Mesendoderm (in vitro differentiated cells): ENCODE data around the gene PCIF1.

ENCODE experiments used
- DNase-seq: peaks from one replicate; pipeline ENCODE4 v3.0.0; 2013
- H2AK5ac ChIP-seq: 2 replicates; pipeline ENCODE4 v1.6.1; 2013; ENCODE audit warnings: low read length, inconsistent platforms
- H2BK120ac ChIP-seq: 2 replicates; pipeline ENCODE4 v1.6.1; 2013; ENCODE audit warnings: low read depth, mild to moderate bottlenecking, low read length, moderate library complexity, mixed read lengths
- H2BK15ac ChIP-seq: replicated peaks from 2 replicates; pipeline ENCODE4 v1.6.1; 2013; ENCODE audit warnings: low read depth, mild to moderate bottlenecking, moderate library complexity
- H2BK5ac ChIP-seq: 2 replicates; pipeline ENCODE4 v1.6.1; 2013; ENCODE audit warnings: low read length, inconsistent platforms
- H3K18ac ChIP-seq: 2 replicates; pipeline ENCODE4 v1.6.1; 2013; ENCODE audit warnings: mild to moderate bottlenecking, low read length, mixed read lengths
- H3K23ac ChIP-seq: one replicate; pipeline ENCODE4 v1.6.1; 2013; ENCODE audit warnings: low read length
- H3K27ac ChIP-seq: 2 replicates; pipeline ENCODE4 v1.5.1; 2013; ENCODE audit warnings: low read depth, mild to moderate bottlenecking, inconsistent platforms, low read length, moderate library complexity
- H3K27me3 ChIP-seq: 2 replicates; pipeline ENCODE4 v1.6.1; 2013; ENCODE audit warnings: low read length, control low read depth, mild to moderate bottlenecking, inconsistent platforms; ENCODE audit not compliant: insufficient read depth, poor library complexity
- H3K36me3 ChIP-seq: 2 replicates; pipeline ENCODE4 v1.6.1; 2013; ENCODE audit warnings: low read length, inconsistent platforms; ENCODE audit not compliant: control insufficient read depth, insufficient read depth
- H3K4ac ChIP-seq: one replicate; pipeline ENCODE4 v1.6.1; 2013; ENCODE audit warnings: low read depth, mild to moderate bottlenecking, low read length, moderate library complexity
- H3K4me1 ChIP-seq: 2 replicates; pipeline ENCODE4 v1.6.1; 2013; ENCODE audit warnings: low read depth, low read length, inconsistent platforms; ENCODE audit not compliant: control insufficient read depth
- H3K4me2 ChIP-seq: 2 replicates; pipeline ENCODE4 v1.6.1; 2013; ENCODE audit warnings: low read length
- H3K4me3 ChIP-seq: 2 replicates; pipeline ENCODE4 v1.5.1; 2013; ENCODE audit warnings: mild to moderate bottlenecking, low read length
- H3K56ac ChIP-seq: one replicate; pipeline ENCODE4 v1.6.1; 2013; ENCODE audit warnings: low read length
- H3K79me1 ChIP-seq: 2 replicates; pipeline ENCODE4 v1.6.1; 2013; ENCODE audit warnings: low read length, inconsistent platforms
- H3K79me2 ChIP-seq: 2 replicates; pipeline ENCODE4 v1.6.1; 2013; ENCODE audit warnings: mild to moderate bottlenecking, low read length; ENCODE audit not compliant: control insufficient read depth, insufficient read depth
- H3K9ac ChIP-seq: 2 replicates; pipeline ENCODE4 v1.6.1; 2013; ENCODE audit warnings: low read length, inconsistent platforms
- H4K5ac ChIP-seq: one replicate; pipeline ENCODE4 v1.6.1; 2013; ENCODE audit warnings: low read length
- H4K8ac ChIP-seq: one replicate; pipeline ENCODE4 v1.6.1; 2013; ENCODE audit warnings: low read depth, mild to moderate bottlenecking, control low read depth, low read length, moderate library complexity
- WGBS: extraction: QIAGEN DNeasy Blood & Tissue Kit; methylation state at CpG from one replicate; pipeline ENCODE4 v1.1.7; 2013; ENCODE audit warnings: low lambda C conversion rate, missing lambda C conversion rate; ENCODE audit not compliant: insufficient coverage; ENCODE audit errors: extremely low coverage; 5-methylcytosine and 5-hydroxymethylcytosine counted together

Gene PCIF1

GRCh38 chr20:45971425-45971674 is 36.9 kb downstream of the PCIF1 start:
- Histone ChIP-seq H3K27me3 (no peaks in the 10 kb centered on the region), H3K4me3 (peak overlapping the region; percentile 75), H3K4me2 (peak overlapping the region; percentile 39), H3K4ac (no peak overlapping the region), H4K5ac (no peak overlapping the region), H3K4me1 (peaks cover 2% of the 10 kb centered on the region), H3K79me1 (peaks cover 12% of the 10 kb centered on the region), H2AK5ac (peak overlapping the region; percentile 22), H3K27ac (no peak overlapping the region), H3K18ac (no peak overlapping the region), H2BK120ac (no peak overlapping the region), H3K79me2 (peaks cover 3% of the 10 kb centered on the region), H2BK15ac (no peak overlapping the region), H3K36me3 (peaks cover 5% of the 10 kb centered on the region), H3K23ac (no peak overlapping the region), H3K9ac (peak overlapping the region; percentile 75), H4K8ac (no peak overlapping the region), H2BK5ac (no peak overlapping the region), H3K56ac (peak overlapping the region; percentile 93)
- no peak for DNase-seq
- WGBS = no CpG with 5 or more reads among the region's 14 CpGs

- Histone ChIP-seq H3K79me2 (peaks cover 3% of the 10 kb centered on the region), H3K27me3 (no peaks in the 10 kb centered on the region), H4K5ac (no peak within 1 kb of the TSS), H3K9ac (peak within 1 kb of the TSS; percentile 84), H3K56ac (peak within 1 kb of the TSS; percentile 93), H3K27ac (peak within 1 kb of the TSS; percentile 93), H3K4me2 (peak within 1 kb of the TSS; percentile 92), H4K8ac (no peak within 1 kb of the TSS), H2BK15ac (no peak within 1 kb of the TSS), H3K36me3 (peaks cover 5% of the 10 kb centered on the region), H2BK120ac (peak within 1 kb of the TSS; percentile 47), H3K4me3 (peak within 1 kb of the TSS; percentile 75), H3K79me1 (peaks cover 12% of the 10 kb centered on the region), H3K18ac (peak within 1 kb of the TSS; percentile 94), H2AK5ac (peak within 1 kb of the TSS; percentile 58), H3K4ac (no peak within 1 kb of the TSS), H3K23ac (no peak within 1 kb of the TSS), H3K4me1 (peaks cover 2% of the 10 kb centered on the region), H2BK5ac (peak within 1 kb of the TSS; percentile 59)
- DNase-seq = peak; percentile 97
- WGBS = no CpG with 5 or more reads among the region's 72 CpGs
Measured at GRCh38 chr20:45971675-45972499, 37.4 kb downstream of the PCIF1 start, which contains the start of gene ZNF335. Gene ZNF335 (minus strand): TSS chr20:45972203. CDS start chr20:45971410, 793 bp downstream.

- H2AK5ac ChIP-seq = no peak overlapping the region
- no peak overlapping the region for H3K4ac ChIP-seq
- H3K4me1 ChIP-seq = peaks cover 2% of the 10 kb centered on the region
- no peak overlapping the region for H3K23ac ChIP-seq
- H3K27me3 ChIP-seq = no peaks in the 10 kb centered on the region
- peak overlapping the region; percentile 93 for H3K56ac ChIP-seq
- no peak overlapping the region for H4K5ac ChIP-seq
- peaks cover 4% of the 10 kb centered on the region for H3K36me3 ChIP-seq
- H3K18ac ChIP-seq = no peak overlapping the region
- no peak overlapping the region for H4K8ac ChIP-seq
- peak overlapping the region; percentile 92 for H3K4me2 ChIP-seq
- no peak overlapping the region for H2BK15ac ChIP-seq
- H3K9ac ChIP-seq = peak overlapping the region; percentile 84
- H3K4me3 ChIP-seq = peak overlapping the region; percentile 51
- peaks cover 3% of the 10 kb centered on the region for H3K79me2 ChIP-seq
- no peak for DNase-seq
- H2BK5ac ChIP-seq = no peak overlapping the region
- no CpG with 5 or more reads among the region's 29 CpGs for WGBS
- no peak overlapping the region for H3K27ac ChIP-seq
- H2BK120ac ChIP-seq = no peak overlapping the region
- H3K79me1 ChIP-seq = peaks cover 12% of the 10 kb centered on the region
Measured at GRCh38 chr20:45972500-45973183, 38.2 kb downstream of the PCIF1 start.

- no peak overlapping the region for H3K27ac ChIP-seq
- no peak overlapping the region for H4K8ac ChIP-seq
- H3K79me1 ChIP-seq = peaks cover 6% of the 10 kb centered on the region
- no CpG with 5 or more reads among the region's 7 CpGs for WGBS
- no peak overlapping the region for H3K56ac ChIP-seq
- H3K4ac ChIP-seq = no peak overlapping the region
- no peak overlapping the region for H2BK15ac ChIP-seq
- H3K36me3 ChIP-seq = no peaks in the 10 kb centered on the region
- no peak overlapping the region for H3K23ac ChIP-seq
- H2BK120ac ChIP-seq = no peak overlapping the region
- H2BK5ac ChIP-seq = no peak overlapping the region
- H3K79me2 ChIP-seq = peaks cover 3% of the 10 kb centered on the region
- no peak overlapping the region for H2AK5ac ChIP-seq
- no peak overlapping the region for H3K4me3 ChIP-seq
- no peaks in the 10 kb centered on the region for H3K27me3 ChIP-seq
- no peak overlapping the region for H3K9ac ChIP-seq
- no peak overlapping the region for H3K4me2 ChIP-seq
- no peak overlapping the region for H4K5ac ChIP-seq
- DNase-seq = no peak
- no peaks in the 10 kb centered on the region for H3K4me1 ChIP-seq
- H3K18ac ChIP-seq = no peak overlapping the region
Measured at GRCh38 chr20:45974896-45975565, 40.5 kb downstream of the PCIF1 start.

- H3K9ac ChIP-seq = no peak overlapping the region
- no peak overlapping the region for H3K4me2 ChIP-seq
- H3K36me3 ChIP-seq = no peaks in the 10 kb centered on the region
- no peaks in the 10 kb centered on the region for H3K4me1 ChIP-seq
- H3K18ac ChIP-seq = no peak overlapping the region
- H3K27me3 ChIP-seq = no peaks in the 10 kb centered on the region
- H2BK5ac ChIP-seq = no peak overlapping the region
- no peak overlapping the region for H3K4me3 ChIP-seq
- H3K23ac ChIP-seq = no peak overlapping the region
- H3K4ac ChIP-seq = no peak overlapping the region
- H2BK120ac ChIP-seq = no peak overlapping the region
- H3K79me2 ChIP-seq = peaks cover 3% of the 10 kb centered on the region
- H3K27ac ChIP-seq = no peak overlapping the region
- H3K79me1 ChIP-seq = peaks cover 6% of the 10 kb centered on the region
- no peak for DNase-seq
- no peak overlapping the region for H2BK15ac ChIP-seq
- no peak overlapping the region for H3K56ac ChIP-seq
- no peak overlapping the region for H2AK5ac ChIP-seq
- no peak overlapping the region for H4K5ac ChIP-seq
- no CpG with 5 or more reads among the region's 11 CpGs for WGBS
- H4K8ac ChIP-seq = no peak overlapping the region
Measured at GRCh38 chr20:45975686-45976085, 41.2 kb downstream of the PCIF1 start.
